Skeletal muscle satellite cell (primary cell): Measurements from ENCODE around the gene GALNT9.
"Not testable (repeated sequence)": the region's sequence is repeated elsewhere in the genome, so short reads cannot be mapped to it uniquely, and the experiment has no call there.

Source experiments
- H3K27me3 ChIP-seq: 2 replicates; pipeline ENCODE4 v1.7.0; 2013; ENCODE audit warnings: low read length; ENCODE audit not compliant: control insufficient read depth, insufficient read depth
- H3K36me3 ChIP-seq: 2 replicates; pipeline ENCODE4 v1.7.0; 2013; ENCODE audit warnings: mild to moderate bottlenecking, control low read depth, low read length; ENCODE audit not compliant: insufficient read depth
- H3K4me1 ChIP-seq: 2 replicates; pipeline ENCODE4 v1.7.0; 2013; ENCODE audit warnings: low read length; ENCODE audit not compliant: control insufficient read depth, insufficient read depth
- H3K4me2 ChIP-seq: 2 replicates; pipeline ENCODE4 v1.7.0; 2013; ENCODE audit warnings: mild to moderate bottlenecking, low read length
- H3K4me3 ChIP-seq: 2 replicates; pipeline ENCODE4 v1.7.0; 2013; ENCODE audit warnings: low read length
- H3K9ac ChIP-seq: 2 replicates; pipeline ENCODE4 v1.7.0; 2013; ENCODE audit warnings: mild to moderate bottlenecking, low read depth, low read length, moderate library complexity
- H3K9me3 ChIP-seq: replicated peaks from 2 replicates; pipeline ENCODE4 v1.7.0; 2013; ENCODE audit warnings: mild to moderate bottlenecking, control low read depth, low read length

The GALNT9 gene

DNA sequence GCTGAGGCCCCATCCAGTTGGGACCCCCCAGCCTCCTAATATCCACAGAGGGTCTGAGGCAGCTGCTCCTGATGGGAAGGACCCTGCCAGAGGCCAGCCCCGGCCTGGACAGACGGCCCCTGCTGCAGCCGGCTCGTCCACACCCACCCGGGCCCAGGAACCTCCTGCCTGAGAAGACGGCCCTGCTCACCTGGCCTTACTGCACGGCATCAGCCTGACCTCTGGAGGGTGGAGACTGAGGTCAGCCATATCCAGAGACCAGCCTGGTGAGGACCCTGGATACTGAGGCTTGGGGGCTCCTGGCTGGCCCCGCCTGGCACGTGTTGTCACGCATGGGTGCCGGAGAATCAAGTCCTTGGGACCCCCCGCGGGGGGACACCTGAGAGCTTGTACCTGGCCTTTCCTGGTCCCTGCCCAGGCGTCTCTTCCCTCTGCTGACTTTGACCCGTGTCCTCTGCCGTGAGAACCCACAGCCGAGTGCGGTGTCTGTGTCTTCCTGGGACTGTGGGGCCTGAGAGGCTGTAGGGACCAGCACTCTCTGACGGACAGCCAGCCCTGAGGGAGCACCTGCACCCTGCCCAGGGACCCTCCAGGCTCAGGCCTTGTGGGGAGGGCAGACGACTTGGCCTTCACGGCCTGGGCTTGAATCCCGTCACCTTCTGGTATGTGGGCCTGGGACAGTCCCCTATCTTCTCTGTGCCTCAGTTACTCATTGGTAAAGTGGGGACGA lies 127.8 kb downstream of the GALNT9 start:
- Histone ChIP-seq H3K27me3 (peaks cover 72% of the 10 kb centered on the region), H3K4me1 (peaks cover 3% of the 10 kb centered on the region)

DNA sequence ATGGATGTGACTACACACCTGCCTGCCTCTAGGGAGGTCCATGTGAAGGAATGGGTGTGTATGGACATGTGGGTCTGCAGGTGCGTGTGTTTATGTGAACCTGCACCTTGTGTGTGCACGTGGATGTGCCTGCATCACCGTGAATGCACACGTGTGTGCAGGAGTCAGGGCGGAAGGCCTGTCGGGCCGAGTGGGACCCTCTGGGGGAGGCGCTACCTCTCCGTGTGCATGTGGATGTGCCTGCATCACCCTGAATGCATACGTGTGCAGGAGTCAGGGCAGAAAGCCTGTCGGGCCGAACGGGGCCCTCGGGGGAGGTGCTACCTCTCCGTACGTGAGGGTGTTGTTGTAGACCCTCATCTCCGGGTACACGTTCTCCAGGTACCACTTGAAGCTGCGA lies 128.6 kb downstream of the GALNT9 start:
- Histone ChIP-seq H3K9me3 (no peaks in the 10 kb centered on the region), H3K4me1 (peaks cover 3% of the 10 kb centered on the region), H3K4me2 (no peak overlapping the region), H3K9ac (no peak overlapping the region), H3K4me3 (no peak overlapping the region), H3K27me3 (peaks cover 72% of the 10 kb centered on the region), H3K36me3 (no peaks in the 10 kb centered on the region)

More for the DNA sequence above, 127.8 kb downstream of the GALNT9 start:
- no peak overlapping the region for H3K4me2 ChIP-seq
- no peaks in the 10 kb centered on the region for H3K36me3 ChIP-seq
- H3K4me3 ChIP-seq, result no peak overlapping the region
- H3K9me3 ChIP-seq, result no peaks in the 10 kb centered on the region
- H3K9ac ChIP-seq, result no peak overlapping the region

GRCh38 chr12:132199526-132200319 lies 129.7 kb downstream of the GALNT9 start:
- peaks cover 64% of the 10 kb centered on the region for H3K27me3 ChIP-seq
- no peak overlapping the region for H3K4me2 ChIP-seq
- no peaks in the 10 kb centered on the region for H3K9me3 ChIP-seq
- no peak overlapping the region for H3K9ac ChIP-seq
- no peaks in the 10 kb centered on the region for H3K4me1 ChIP-seq
- H3K36me3 ChIP-seq, result no peaks in the 10 kb centered on the region
- H3K4me3 ChIP-seq, result no peak overlapping the region

DNA sequence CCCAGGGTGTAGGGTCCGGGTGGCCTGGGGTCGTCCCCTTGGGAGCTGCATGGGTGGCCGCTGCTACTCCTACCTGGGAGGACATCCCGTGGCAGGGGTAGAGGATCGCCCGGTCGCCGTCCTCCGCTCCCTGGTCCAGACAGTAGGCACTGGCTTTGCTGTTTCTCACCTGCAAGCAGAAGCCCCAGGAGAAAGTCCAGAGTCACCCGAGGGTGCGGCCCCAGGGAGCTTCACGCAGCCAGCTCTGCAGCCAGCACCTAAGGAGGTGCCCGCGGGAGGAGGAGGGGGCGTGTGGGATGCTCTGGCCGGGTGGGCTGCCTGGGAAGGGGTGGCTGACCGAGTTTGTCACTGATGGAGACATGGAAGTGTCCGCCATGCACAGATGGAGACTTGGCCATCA lies 130.3 kb downstream of the GALNT9 start:
- no peaks in the 10 kb centered on the region for H3K36me3 ChIP-seq
- peaks cover 3% of the 10 kb centered on the region for H3K9me3 ChIP-seq
- H3K4me1 ChIP-seq, result no peaks in the 10 kb centered on the region
- H3K4me3 ChIP-seq, result no peak overlapping the region
- no peak overlapping the region for H3K9ac ChIP-seq
- no peak overlapping the region for H3K4me2 ChIP-seq
- H3K27me3 ChIP-seq, result peaks cover 58% of the 10 kb centered on the region

DNA sequence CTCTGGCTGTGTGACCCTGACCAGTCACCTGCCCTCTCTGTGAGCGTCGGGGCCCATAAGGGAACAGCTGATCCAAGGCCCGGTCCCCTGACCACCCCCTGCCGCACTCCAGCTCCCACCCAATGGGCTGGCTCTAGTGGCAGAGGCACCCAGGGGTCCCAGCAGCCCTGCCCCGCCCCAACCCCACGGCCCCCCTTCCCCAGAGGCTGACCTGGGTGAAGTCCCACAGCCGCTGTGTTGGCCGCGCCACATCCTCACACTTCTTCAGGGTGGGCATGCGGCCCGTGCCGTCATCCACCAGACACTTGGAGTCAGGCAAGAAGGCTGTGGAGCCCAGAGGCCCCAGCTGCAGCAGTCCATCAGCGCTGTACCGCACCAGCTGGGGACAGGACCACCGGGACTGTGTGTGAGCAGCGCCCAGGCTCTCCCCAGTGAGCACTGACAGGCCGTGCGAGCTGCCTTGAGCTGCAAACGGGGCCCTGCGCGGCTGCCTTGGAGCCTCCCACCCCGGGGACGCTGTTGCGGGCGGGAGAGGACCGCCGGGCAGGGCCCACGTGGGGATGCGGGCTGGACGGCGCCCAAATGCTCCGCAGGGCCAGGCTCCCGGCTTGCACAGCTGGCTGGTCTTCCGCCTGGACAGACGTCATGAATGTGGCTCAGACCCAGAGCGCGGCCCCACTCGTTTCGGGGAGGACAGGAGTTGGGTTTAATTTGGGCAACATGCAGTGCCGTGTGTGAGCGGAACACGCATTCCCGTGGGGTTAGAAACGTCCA lies 131.6 kb downstream of the GALNT9 start:
- H3K27me3 ChIP-seq, result peaks cover 52% of the 10 kb centered on the region

DNA sequence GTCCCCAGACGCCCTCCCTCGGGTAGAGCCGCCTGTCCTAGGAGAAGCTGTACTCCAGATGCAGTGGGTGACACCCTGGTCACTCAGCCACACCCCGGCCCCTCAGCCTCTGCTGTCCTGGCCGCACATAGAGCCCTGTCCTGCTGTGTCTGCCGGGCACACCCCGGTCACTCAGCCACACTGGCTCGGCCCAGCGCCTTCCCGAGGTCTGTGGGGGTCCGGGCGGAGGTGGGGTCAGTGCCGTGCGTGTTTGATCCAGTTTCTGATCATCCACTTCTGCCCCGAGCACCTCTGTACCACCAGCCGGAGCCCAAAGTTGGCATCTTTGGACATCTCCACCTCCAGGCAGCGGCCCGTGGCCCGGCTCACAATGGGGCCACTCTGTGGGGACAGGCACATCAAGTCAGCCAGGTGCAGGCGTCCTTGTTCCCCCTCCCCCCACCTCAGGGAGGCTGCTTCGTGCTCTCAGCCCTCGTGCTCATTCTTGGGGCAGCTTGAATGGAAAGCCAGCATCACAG lies 132.5 kb downstream of the GALNT9 start:
- peaks cover 52% of the 10 kb centered on the region for H3K27me3 ChIP-seq
- no peaks in the 10 kb centered on the region for H3K36me3 ChIP-seq
- H3K4me2 ChIP-seq, result no peak overlapping the region
- no peak overlapping the region for H3K4me3 ChIP-seq
- peaks cover 11% of the 10 kb centered on the region for H3K9me3 ChIP-seq
- no peaks in the 10 kb centered on the region for H3K4me1 ChIP-seq
- H3K9ac ChIP-seq, result no peak overlapping the region

More for the DNA sequence above, 131.6 kb downstream of the GALNT9 start:
- no peaks in the 10 kb centered on the region for H3K36me3 ChIP-seq
- H3K4me2 ChIP-seq, result no peak overlapping the region
- no peaks in the 10 kb centered on the region for H3K4me1 ChIP-seq
- no peak overlapping the region for H3K4me3 ChIP-seq
- H3K9ac ChIP-seq, result no peak overlapping the region
- peaks cover 11% of the 10 kb centered on the region for H3K9me3 ChIP-seq

GRCh38 chr12:132196038-132196872 lies 133.1 kb downstream of the GALNT9 start:
- Histone ChIP-seq H3K9me3 (peaks cover 11% of the 10 kb centered on the region), H3K4me2 (no peak overlapping the region), H3K4me3 (no peak overlapping the region), H3K4me1 (no peaks in the 10 kb centered on the region), H3K27me3 (peaks cover 52% of the 10 kb centered on the region), H3K36me3 (no peaks in the 10 kb centered on the region), H3K9ac (no peak overlapping the region)

GRCh38 chr12:132195242-132195641 lies 134.1 kb downstream of the GALNT9 start:
- not testable (repeated sequence) for H3K36me3 ChIP-seq, H3K4me1 ChIP-seq, H3K9ac ChIP-seq, H3K4me2 ChIP-seq, H3K4me3 ChIP-seq
- H3K27me3 ChIP-seq, result peaks cover 49% of the 10 kb centered on the region
- peaks cover 11% of the 10 kb centered on the region for H3K9me3 ChIP-seq

GRCh38 chr12:132194556-132194955 lies 134.8 kb downstream of the GALNT9 start:
- Histone ChIP-seq H3K4me2 (no peak overlapping the region), H3K9ac (no peak overlapping the region), H3K4me3 (no peak overlapping the region), H3K27me3 (peaks cover 42% of the 10 kb centered on the region), H3K36me3 (no peaks in the 10 kb centered on the region), H3K9me3 (peaks cover 11% of the 10 kb centered on the region), H3K4me1 (peaks cover 6% of the 10 kb centered on the region)

- H3K4me2 ChIP-seq, result no peak overlapping the region
- H3K4me3 ChIP-seq, result no peak overlapping the region
- H3K27me3 ChIP-seq, result peaks cover 40% of the 10 kb centered on the region
- no peak overlapping the region for H3K9ac ChIP-seq
- no peaks in the 10 kb centered on the region for H3K36me3 ChIP-seq
- H3K4me1 ChIP-seq, result peaks cover 9% of the 10 kb centered on the region
- H3K9me3 ChIP-seq, result peaks cover 11% of the 10 kb centered on the region
Measured at GRCh38 chr12:132194056-132194455, 135.3 kb downstream of the GALNT9 start.
